ENCODE results near the gene PKD1.

GRCh38 chr16:2159175-2159838 is 23.6 kb upstream of the PKD1 start:
- no peak for TF ChIP-seq CTCF (IDR thresholded peaks at IDR 0.05)
- TF ChIP-seq ZFX (IDR thresholded peaks at IDR 0.05; ENCODE audit: borderline replicate concordance), result no peak
